Skeletal muscle satellite cell (primary cell): Measurements from ENCODE around the gene RAPGEF5.

Experiments used
- H3K27me3 ChIP-seq: 2 replicates; pipeline ENCODE4 v1.7.0; 2013; ENCODE audit warnings: low read length; ENCODE audit not compliant: control insufficient read depth, insufficient read depth
- H3K36me3 ChIP-seq: 2 replicates; pipeline ENCODE4 v1.7.0; 2013; ENCODE audit warnings: mild to moderate bottlenecking, control low read depth, low read length; ENCODE audit not compliant: insufficient read depth
- H3K4me1 ChIP-seq: 2 replicates; pipeline ENCODE4 v1.7.0; 2013; ENCODE audit warnings: low read length; ENCODE audit not compliant: control insufficient read depth, insufficient read depth
- H3K4me2 ChIP-seq: 2 replicates; pipeline ENCODE4 v1.7.0; 2013; ENCODE audit warnings: mild to moderate bottlenecking, low read length
- H3K4me3 ChIP-seq: 2 replicates; pipeline ENCODE4 v1.7.0; 2013; ENCODE audit warnings: low read length
- H3K9ac ChIP-seq: 2 replicates; pipeline ENCODE4 v1.7.0; 2013; ENCODE audit warnings: mild to moderate bottlenecking, low read depth, low read length, moderate library complexity
- H3K9me3 ChIP-seq: replicated peaks from 2 replicates; pipeline ENCODE4 v1.7.0; 2013; ENCODE audit warnings: mild to moderate bottlenecking, control low read depth, low read length

The RAPGEF5 gene

DNA sequence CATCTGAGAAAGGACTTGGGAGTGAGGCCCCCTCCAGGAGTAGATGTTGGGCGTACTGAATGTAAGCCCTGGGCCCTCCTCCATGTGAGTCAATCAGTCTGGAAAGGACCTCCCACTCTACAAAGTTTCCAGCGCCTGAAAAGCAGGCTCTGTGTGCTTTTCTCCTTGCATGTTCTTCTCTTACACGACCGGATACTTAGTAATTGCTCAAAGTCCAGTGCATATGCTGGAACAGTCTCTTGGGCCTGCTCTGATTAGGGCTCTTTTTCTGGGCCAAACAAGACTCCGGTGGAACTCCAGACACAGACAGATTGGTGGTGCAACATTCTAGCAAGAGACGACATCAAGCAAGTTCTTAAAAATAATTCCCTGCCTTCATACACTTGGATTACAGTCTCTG is 38.3 kb upstream of the RAPGEF5 start:
- Histone ChIP-seq H3K4me3 (no peak overlapping the region), H3K4me1 (peaks cover 7% of the 10 kb centered on the region), H3K4me2 (no peak overlapping the region), H3K36me3 (no peaks in the 10 kb centered on the region), H3K27me3 (no peaks in the 10 kb centered on the region), H3K9ac (no peak overlapping the region), H3K9me3 (no peaks in the 10 kb centered on the region)

DNA sequence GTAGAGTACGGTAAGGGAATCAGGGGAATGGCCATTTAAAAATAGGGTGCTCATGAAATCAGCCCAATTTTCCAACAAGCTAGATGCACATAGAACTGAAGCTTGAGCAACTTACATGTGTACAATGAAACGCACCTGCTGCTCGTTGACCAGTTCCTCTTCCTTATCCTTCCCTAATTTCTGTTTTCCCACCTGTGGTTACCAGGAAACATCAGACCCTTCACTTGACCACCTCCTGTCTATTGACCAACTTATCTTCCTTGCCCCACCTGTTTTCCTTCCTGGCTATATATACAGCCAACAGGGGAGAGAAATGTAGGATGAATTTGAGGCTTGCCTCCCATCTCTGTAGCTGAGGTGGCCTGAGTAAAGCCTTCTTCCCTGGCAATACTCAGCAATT is 37.8 kb upstream of the RAPGEF5 start:
- H3K9ac ChIP-seq = no peak overlapping the region
- peaks cover 7% of the 10 kb centered on the region for H3K4me1 ChIP-seq
- no peak overlapping the region for H3K4me3 ChIP-seq
- H3K4me2 ChIP-seq = no peak overlapping the region
- H3K9me3 ChIP-seq = no peaks in the 10 kb centered on the region
- H3K27me3 ChIP-seq = no peaks in the 10 kb centered on the region
- no peaks in the 10 kb centered on the region for H3K36me3 ChIP-seq

DNA sequence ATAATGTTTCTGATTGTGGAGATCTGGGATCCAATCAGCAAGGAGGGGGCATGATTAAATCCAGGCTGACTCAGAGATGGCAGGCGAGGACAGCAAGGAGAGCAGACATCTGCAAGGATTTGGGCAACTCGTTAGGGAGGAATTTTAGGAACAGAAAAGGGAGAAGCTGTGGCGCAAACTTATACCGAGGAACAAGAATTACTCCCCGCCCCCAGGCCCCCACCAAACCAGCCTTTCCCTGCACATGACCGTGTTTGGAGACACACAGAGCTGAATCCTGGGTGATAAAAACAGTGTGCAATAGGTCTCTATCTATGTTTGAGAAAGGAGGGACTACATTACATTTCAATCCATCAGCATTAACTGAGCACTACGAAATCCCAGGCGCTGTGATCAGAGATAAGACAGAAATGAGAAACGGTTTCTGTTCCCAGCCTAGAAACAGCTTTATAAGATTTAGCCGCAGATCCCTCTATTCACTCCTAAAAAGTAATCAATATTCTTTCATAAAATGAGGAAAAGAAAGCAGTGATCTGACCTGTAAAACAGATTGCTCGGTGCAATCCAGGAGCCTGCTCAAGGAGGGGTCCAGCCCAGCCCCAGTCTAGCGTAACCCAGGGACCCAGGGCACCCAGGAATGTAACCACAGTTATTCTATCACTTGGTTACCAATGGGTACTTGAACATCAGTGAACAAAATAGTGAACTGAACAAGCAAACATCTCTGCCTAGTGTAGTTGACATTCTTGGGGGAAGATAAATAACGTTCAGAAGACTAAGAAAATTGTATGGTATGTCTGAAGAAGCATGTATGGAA is 37.2 kb upstream of the RAPGEF5 start:
- H3K36me3 ChIP-seq = no peaks in the 10 kb centered on the region
- H3K4me2 ChIP-seq = no peak overlapping the region
- H3K9ac ChIP-seq = no peak overlapping the region
- H3K9me3 ChIP-seq = no peaks in the 10 kb centered on the region
- peaks cover 7% of the 10 kb centered on the region for H3K4me1 ChIP-seq
- no peak overlapping the region for H3K4me3 ChIP-seq
- no peaks in the 10 kb centered on the region for H3K27me3 ChIP-seq

DNA sequence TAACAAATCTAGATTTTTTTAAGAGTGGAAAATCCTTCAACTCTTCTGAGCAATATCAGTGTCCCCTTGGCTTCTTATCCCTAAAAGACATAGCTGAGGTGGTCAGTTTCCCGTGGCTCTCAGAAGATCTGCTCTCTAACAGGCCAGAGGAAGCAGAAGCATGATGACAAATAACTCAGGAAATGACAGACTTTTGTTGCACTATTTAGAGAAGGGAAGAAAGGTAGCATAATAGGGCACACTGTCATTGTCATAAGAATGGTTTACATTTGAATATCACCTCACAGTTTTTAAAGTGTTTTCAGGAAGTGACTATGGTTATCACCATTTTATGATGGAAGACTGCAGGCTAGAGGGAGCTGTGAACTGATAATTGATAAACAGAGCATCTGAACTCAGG is 33.6 kb upstream of the RAPGEF5 start:
- Histone ChIP-seq H3K9me3 (no peaks in the 10 kb centered on the region), H3K36me3 (no peaks in the 10 kb centered on the region), H3K4me2 (no peak overlapping the region), H3K27me3 (no peaks in the 10 kb centered on the region), H3K4me1 (peaks cover 10% of the 10 kb centered on the region), H3K9ac (no peak overlapping the region), H3K4me3 (no peak overlapping the region)

DNA sequence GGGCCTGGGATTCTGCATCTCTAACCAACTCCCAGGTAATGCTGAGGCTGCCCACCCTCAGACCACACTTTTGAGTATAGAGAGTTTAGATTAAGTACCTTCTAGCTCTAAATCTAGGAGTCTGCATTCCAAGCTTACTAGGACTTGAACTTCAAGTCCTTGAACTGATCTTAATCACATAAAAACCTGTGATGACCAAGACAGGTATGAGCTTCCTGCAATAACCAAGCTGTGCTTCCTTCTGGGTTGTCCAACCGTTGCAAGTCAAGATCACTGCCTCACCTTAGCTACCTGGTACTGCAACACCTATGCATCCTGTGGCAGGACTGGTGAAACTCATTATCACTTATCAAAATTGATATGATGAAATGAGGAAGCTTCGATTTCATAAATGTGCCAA is 32.9 kb upstream of the RAPGEF5 start:
- no peak overlapping the region for H3K4me3 ChIP-seq
- no peak overlapping the region for H3K9ac ChIP-seq
- no peaks in the 10 kb centered on the region for H3K36me3 ChIP-seq
- no peaks in the 10 kb centered on the region for H3K9me3 ChIP-seq
- peaks cover 10% of the 10 kb centered on the region for H3K4me1 ChIP-seq
- H3K4me2 ChIP-seq = no peak overlapping the region
- H3K27me3 ChIP-seq = no peaks in the 10 kb centered on the region

DNA sequence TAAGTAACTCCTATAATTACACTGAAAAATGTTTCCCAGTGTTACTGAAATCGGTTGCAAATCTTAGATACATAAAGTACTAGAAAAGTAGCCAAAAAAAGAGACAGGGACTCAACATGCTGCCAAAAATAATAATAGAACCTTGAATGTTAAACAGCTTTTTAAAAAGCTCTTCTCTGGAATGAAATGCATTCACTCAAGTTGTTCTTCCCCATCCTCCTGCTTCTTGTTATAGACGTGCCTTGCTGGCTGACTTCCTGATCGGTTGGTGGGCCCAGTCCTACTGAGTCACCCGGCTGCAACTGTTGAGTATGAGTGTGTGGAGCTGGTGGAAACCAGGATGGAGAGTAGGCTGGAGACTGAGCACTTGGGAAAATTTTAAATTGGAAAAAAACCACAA is 30.6 kb upstream of the RAPGEF5 start:
- Histone ChIP-seq H3K36me3 (no peaks in the 10 kb centered on the region), H3K4me1 (peaks cover 10% of the 10 kb centered on the region), H3K4me2 (peak overlapping the region; percentile 12), H3K9ac (no peak overlapping the region), H3K9me3 (no peaks in the 10 kb centered on the region), H3K27me3 (no peaks in the 10 kb centered on the region), H3K4me3 (no peak overlapping the region)

DNA sequence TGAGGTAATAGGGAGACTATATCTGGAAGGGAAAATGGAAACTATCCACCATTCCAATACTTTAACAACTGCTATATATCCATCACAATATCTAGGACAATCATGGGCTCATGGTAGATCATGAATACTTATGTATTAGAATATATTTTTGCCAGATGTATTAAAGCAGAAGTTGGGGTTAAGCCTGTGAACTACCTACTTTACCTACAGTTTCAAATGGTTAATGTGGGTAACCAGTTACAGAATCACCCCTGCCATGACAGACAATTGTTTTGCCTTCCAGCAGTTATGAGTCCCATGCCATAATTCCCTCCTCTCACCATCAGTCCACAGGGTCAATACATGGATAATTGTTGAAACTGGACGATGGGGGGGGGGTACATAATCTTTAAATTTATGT is 29.9 kb upstream of the RAPGEF5 start:
- Histone ChIP-seq H3K4me3 (no peak overlapping the region), H3K4me2 (no peak overlapping the region), H3K27me3 (no peaks in the 10 kb centered on the region), H3K9me3 (no peaks in the 10 kb centered on the region), H3K4me1 (peaks cover 10% of the 10 kb centered on the region), H3K36me3 (no peaks in the 10 kb centered on the region), H3K9ac (no peak overlapping the region)

DNA sequence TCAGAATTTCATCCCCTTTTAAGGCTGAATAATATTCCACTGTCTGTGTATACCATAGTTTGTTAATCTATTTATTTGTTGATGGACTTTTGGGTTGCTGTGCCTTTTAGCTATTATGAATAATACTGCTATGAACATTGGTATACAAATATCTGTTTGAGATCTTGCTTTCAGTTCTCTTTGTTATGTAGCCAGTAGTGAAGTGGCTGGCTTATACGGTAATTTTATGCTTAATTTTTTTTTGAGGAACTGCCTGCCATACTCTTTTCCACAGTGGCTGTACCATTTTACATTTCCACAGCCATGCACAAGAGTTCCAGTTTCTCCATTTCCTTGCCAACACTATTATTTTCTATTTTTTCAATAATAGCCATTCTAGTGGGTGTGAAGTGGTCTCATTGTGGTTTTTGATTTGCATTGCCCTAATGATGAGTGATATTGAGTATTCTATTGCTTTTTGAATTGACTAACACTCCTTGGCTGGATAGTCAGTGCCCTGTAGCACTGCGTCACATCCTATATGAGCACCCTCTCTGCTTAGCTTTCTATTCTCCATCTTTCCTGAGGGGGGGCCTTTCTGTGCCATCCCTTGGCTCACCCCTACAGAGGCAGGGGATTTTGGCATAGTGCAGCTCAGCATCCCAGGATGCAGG is 29.4 kb upstream of the RAPGEF5 start:
- Histone ChIP-seq H3K36me3 (no peaks in the 10 kb centered on the region), H3K4me3 (no peak overlapping the region), H3K27me3 (no peaks in the 10 kb centered on the region), H3K4me1 (peaks cover 10% of the 10 kb centered on the region), H3K9me3 (no peaks in the 10 kb centered on the region), H3K4me2 (no peak overlapping the region), H3K9ac (no peak overlapping the region)

DNA sequence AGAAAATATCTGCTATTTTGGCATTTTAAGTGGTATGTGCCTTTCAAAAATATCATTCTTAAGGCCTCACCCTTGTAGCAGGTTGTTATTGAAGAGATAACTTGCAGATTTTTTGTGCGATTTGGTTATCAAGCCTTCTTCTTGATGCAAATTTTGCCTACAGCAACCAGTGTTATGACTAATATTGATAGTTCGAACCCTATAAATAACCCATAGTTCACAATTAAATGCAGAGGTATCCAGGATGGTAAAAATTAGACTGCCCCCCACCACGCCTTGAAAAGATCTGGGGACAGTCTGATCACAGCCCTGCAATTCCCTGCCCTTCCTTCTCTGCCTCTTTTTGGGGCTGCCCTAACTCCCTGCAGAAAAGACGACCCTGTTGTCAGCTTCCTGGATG is 28.4 kb upstream of the RAPGEF5 start:
- H3K9me3 ChIP-seq = no peaks in the 10 kb centered on the region

DNA sequence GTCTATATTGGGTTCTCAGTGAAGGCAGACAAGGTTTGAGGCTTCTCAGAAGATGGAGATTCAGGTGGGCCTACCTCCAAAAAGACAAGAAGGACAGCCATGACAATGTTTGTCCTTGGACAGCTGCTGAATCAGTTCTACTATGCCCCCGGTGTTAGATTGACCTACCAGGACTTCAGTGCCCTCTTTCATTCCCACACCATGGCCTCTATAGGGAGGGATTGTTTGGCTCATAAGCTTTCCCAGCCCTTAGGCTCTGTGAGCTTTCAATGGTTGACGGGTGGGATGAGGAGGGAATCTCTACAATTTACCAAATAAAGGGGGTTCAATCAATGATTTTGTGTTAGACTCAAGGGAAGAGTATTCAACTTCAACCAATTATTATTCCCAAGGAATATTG is 23.4 kb upstream of the RAPGEF5 start:
- Histone ChIP-seq H3K4me1 (no peaks in the 10 kb centered on the region), H3K27me3 (no peaks in the 10 kb centered on the region), H3K4me2 (no peak overlapping the region), H3K9me3 (no peaks in the 10 kb centered on the region), H3K36me3 (no peaks in the 10 kb centered on the region), H3K9ac (no peak overlapping the region), H3K4me3 (no peak overlapping the region)

More for the DNA sequence above, 28.4 kb upstream of the RAPGEF5 start:
- H3K27me3 ChIP-seq = no peaks in the 10 kb centered on the region
- H3K4me2 ChIP-seq = no peak overlapping the region
- H3K36me3 ChIP-seq = no peaks in the 10 kb centered on the region
- no peak overlapping the region for H3K9ac ChIP-seq
- no peak overlapping the region for H3K4me3 ChIP-seq
- H3K4me1 ChIP-seq = peaks cover 10% of the 10 kb centered on the region

DNA sequence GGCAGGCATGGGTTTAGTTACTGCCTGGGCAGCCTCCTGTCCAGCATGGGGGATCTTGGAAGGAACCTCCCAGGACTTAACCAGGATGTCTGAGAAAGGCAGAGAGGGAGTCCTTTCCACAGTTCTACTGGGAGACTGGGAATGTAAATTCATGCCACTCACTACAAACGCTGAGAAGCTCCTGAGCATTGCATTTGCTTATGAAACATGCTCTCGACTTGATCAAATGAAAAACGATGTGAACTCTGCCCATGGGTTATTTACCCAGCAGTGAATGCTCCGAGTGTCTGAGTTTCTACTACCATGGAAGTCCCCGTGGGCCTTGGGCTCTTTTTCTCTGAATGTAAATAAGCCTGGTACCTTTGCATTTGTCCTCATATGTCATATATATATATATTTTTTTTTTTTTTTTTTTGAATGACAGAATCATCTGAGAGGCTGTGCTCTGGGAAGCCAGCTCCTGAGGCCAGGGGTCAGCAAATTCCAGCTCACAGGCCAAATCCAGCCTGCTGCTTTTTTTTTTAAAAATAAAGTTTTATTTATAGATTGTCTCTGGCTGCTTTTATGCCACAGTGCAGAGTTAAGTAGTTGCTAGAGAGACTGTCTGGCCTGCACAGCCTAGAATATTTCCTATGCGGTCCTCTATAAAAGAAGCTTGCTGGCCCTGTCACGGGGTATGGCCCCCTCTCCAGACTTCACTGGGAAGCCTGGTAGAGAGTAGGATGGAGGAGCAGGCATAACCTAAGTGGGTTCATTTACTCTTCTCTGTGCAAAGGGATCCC is 21.4 kb upstream of the RAPGEF5 start:
- Histone ChIP-seq H3K4me3 (no peak overlapping the region), H3K36me3 (no peaks in the 10 kb centered on the region), H3K9me3 (no peaks in the 10 kb centered on the region), H3K4me2 (no peak overlapping the region), H3K4me1 (no peaks in the 10 kb centered on the region), H3K27me3 (no peaks in the 10 kb centered on the region), H3K9ac (no peak overlapping the region)
